OCI-LY3 (cell line): ENCODE data around the gene RCOR2.

ENCODE experiments used
- CTCF ChIP-seq: fragments of 200-600, 300-600 bp; sonication (generic); IDR thresholded peaks from 2 replicates; pipeline ENCODE4 v1.5.1; 2014; ENCODE audit warnings: antibody characterized with exemption, low read length, low read depth
- EZH2phosphoT487 ChIP-seq: fragments of 200-600 bp; shearing (Covaris generic); IDR thresholded peaks from 2 replicates; pipeline ENCODE4 v1.6.1; 2018; ENCODE audit warnings: antibody characterized with exemption, mixed run types, low read depth

DNA sequence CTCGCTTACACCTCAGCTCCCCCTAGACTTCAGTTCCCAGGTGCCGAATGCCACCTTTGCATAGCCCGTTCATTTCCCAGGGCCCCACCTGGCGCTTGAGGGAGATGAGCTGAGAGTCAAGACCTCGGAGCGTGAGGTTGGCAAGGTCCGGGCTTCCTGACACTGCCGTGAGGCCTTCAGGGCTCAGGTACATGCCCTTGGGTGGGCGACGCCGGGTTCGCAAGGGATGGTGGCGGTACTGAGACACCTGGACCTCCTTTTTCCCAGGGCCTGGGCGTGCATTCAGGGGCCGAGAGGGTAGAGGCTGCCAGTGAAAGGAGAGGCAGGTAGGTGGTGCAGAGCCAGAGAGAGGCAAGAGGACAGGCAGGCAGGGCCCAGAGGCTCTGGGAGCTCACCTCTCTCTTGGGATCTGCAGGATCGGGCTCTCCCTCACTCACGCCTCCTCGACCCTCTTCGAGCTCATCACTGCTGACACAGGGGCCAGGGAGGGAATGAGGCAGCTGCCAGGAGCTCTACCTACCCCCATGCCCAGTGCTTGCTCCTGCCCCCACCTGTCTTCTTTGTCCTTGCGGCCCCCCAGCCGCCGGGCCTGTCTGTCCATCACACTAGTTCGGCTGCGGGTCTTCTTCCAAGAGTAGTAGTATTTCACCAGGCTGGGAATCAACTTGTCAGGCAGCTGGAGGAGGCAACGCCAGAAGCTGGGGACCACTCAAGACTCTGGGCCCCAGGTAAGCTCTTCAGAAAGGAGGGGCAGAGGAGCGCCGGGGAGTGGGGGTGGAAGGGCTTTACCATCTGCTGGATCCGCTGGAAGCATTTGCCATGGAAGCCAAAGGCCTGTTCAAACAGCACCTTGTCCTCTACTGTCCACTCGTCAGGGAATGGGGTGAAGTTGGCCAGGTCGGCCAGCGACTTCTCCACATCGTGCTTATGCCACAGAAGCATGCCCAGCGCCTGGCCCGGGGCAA, 2.8 kb downstream of the RCOR2 start:
- TF ChIP-seq CTCF, result no peak
- no peak for TF ChIP-seq EZH2phosphoT487
